ENCODE measurements around the gene ARL6IP1.

DNA sequence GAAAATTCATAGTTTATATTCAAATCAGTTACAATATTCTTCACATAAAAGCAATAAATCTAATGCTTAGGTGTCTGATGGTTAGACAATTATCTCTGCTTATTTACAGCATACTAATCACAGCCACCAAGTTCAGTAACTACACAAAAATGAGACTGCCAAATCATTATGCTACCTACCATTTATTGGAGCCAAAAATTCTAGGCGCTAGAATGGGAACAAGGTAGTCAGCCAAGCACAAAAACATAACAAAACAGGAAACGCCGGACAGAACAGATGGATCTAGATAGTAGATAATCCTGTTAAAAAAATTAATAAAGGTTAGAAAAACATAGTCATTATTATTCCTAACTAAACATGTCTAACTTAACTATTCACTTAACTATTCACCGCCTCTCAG, 3.6 kb downstream of the ARL6IP1 start:
- TF ChIP-seq, protein P1, sequence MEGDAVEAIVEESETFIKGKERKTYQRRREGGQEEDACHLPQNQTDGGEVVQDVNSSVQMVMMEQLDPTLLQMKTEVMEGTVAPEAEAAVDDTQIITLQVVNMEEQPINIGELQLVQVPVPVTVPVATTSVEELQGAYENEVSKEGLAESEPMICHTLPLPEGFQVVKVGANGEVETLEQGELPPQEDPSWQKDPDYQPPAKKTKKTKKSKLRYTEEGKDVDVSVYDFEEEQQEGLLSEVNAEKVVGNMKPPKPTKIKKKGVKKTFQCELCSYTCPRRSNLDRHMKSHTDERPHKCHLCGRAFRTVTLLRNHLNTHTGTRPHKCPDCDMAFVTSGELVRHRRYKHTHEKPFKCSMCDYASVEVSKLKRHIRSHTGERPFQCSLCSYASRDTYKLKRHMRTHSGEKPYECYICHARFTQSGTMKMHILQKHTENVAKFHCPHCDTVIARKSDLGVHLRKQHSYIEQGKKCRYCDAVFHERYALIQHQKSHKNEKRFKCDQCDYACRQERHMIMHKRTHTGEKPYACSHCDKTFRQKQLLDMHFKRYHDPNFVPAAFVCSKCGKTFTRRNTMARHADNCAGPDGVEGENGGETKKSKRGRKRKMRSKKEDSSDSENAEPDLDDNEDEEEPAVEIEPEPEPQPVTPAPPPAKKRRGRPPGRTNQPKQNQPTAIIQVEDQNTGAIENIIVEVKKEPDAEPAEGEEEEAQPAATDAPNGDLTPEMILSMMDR (IDR thresholded peaks at IDR 0.05), result no peak
- TF ChIP-seq EP300 (IDR thresholded peaks at IDR 0.05), result no peak
- no peak for TF ChIP-seq POLR2A (IDR thresholded peaks at IDR 0.05)
